ENCODE measurements around the gene NDUFA12.

NDUFA12 gene

DNA sequence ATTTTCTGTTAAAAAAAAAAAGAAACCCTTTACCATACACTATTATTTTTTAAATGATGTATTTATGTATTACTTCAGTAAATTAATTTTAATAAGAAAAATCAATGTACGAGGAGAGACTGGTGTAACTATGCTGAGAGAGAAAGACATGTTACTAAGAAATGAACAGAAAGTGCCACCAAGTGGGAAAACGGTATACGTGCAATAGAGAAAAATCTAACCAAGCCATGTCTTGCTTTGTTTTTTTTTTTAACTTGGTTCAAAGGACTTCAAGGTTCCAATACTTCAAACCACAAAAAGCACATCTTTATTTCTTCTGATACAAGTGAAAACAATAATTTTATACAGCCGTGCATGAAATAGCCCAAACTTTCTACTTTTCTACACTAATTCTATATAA lies 22.9 kb downstream of the NDUFA12 start:
- DNase-seq (no peak), ATAC-seq (no peak)

DNA sequence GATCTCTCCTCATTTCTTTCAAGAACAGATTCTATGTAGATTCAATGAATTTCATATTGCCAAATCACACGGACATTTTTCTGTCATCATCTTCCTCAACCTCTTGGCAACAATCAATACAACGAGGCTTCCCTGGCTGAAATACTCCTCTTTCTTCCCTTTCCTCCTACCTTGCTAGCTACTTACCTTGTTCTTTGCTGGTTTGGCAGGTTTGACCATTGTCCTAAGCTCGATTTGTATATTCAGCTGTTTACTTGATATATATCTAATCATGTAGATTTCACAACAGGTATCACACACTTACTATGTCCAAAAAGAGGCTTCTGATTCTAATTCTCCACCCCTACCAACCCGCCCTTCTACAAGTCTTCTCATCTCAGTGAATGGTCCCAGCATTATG lies 23.6 kb downstream of the NDUFA12 start:
- no peak for DNase-seq
- ATAC-seq: no peak

DNA sequence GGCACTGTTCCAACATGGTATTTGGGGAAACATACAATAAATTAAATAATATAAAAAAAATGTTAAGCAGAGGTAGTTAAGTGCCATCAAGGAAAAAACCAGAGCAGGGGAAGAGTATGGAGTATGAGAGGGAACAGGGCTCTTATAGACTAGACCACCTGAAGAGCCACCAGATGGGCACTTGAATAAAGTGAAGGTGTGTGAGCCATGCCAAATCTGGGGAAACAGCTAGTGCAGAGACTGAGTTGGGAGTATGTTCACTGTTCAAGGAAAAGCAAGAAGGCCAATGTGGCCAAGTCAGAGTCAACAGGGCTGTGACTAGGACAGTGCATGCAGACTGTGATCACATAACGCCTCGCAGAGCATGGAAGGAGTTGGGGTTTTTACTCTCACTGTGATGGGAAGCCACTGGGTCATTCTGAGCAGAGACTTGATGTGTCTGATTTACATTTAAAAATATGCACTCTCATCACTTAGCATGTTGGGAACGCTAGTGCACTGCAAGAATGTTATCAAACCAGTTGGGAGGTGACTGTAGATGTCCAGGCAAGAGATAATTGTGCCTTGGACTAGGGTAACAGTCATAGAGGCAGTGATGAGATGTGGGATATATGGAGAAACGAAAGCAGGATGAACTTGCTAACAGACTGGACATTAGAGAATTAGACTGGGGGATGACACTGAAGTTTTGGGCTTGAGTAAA lies 25.6 kb downstream of the NDUFA12 start:
- DNase-seq (no peak), ATAC-seq (no peak)

DNA sequence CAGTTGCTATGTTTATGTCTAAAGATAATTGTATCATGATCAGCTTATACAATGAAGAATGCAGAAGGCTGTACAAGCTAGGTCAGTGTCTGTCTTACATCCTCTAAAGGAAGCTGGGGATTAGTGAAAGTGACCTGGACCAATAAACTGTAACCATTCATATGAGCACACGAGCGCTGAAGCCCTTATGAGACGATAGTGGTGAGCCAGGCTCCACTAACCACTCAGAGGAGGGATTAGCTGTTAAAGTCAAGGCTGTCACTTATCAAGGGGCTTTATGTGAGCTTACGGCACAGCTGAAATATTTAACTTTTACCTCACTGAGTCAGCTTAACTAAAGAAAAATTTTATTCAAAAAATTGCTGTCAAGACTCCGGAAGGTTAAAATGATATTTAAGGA lies 30.3 kb downstream of the NDUFA12 start:
- DNase-seq: no peak

DNA sequence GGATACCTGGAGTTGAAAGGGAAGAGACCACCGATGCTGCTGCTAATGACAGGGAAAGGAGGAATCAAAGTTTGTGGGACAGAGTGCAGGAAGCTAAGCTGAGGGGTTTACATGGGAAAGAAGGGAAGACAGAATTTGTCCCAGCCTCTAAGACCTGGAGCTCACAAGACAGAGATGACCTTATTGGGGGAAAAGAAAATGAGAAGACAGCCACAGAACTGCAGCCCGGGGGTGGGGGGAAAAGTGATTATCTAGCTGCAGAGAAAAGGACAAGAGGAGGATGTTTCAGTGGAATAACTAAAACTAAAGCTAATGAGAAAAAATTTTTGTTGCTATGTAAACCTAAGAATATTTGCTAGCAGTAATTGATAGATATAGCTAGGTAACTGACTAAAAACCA lies 30.7 kb downstream of the NDUFA12 start:
- no peak for DNase-seq
- no peak for ATAC-seq

More for the DNA sequence above, 30.3 kb downstream of the NDUFA12 start:
- ATAC-seq: no peak

DNA sequence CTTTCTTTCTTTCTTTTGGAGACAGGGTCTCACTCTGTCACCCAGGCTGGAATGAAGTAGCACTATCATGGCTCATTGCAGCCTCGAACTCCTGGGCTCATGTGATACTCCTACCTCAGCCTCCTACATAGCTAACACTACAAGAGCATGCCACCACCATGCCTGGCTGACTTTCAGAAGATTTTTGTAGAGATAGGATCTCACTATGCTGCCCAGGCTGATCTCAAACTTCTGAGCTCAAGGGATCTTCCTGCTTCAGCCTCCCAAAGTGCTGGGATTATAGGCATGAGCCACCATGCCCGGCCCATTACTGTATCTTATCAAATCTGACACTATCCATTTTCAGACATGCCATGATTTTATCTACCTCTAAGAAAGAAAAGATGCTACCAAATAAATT lies 31.6 kb downstream of the NDUFA12 start:
- DNase-seq (no peak), ATAC-seq (no peak)

DNA sequence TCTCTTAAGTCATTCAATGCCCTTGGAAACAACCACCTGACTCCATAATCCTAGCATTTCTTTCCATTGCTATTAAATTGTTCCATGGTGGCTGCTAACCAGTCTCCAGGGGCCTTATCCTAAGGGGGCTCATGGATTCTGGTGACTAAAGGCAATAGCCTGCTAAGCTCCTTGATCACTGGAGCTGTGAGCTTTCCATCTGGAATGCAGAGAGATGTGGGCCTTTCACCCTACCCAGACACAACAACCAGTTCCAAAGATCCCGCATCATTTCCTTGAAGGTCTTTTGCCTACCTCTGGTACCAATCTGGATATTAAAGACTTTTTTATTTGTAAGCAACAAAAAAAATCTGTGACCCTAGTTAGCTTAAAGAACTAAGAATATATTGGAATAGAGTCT lies 32.9 kb downstream of the NDUFA12 start:
- DNase-seq (no peak), ATAC-seq (no peak)

DNA sequence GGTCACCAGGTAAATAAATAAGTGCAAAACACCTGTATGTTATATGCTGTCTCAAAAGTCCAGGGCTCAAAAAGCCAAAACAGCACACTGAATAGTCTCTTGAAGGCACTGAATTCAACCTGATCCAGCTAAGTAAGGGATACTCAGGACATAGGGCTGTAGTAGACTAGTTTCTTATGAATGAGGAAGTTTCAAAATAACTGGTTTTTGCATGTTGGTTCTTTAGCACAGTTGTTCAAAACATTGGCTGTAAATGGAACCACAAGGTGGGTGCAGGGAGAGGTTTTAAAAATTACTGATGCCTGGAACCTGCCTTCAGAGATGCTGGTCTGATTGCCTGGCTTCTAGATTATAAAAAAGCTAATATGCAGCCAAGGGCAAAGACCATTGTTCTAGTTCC lies 34.1 kb downstream of the NDUFA12 start:
- ATAC-seq: no peak
- DNase-seq: no peak

DNA sequence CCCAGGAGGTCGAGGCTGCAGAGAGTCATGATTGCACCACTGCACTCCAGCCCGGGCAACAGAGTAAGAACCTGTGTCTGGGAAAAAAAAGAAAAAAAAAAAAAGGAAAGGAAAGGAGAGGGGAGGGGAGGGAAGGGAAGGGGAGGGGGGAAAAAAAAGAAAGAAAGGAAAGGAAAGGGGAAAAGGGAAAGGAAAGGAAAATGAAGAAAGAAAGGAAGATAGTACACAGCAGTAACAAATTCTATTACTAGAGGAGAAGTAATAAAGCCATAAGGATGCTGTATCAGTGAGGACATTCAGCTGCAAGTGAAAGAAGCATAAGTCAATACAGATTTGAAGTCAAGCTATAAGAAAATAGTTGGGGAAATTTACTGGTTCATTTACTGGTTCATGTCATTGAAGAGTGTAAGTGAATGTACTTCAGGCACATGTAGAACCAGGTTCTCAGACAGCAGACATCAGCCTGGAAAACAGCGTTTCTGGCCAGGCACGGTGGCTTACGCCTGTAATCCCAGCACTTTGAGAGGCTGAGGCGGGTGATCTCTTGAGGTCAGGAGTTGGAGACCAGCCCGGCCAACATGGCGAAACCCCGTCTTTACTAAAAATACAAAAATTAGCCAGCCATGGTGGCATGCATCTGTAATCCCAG lies 37.4 kb downstream of the NDUFA12 start:
- ATAC-seq: no peak
- DNase-seq: no peak

DNA sequence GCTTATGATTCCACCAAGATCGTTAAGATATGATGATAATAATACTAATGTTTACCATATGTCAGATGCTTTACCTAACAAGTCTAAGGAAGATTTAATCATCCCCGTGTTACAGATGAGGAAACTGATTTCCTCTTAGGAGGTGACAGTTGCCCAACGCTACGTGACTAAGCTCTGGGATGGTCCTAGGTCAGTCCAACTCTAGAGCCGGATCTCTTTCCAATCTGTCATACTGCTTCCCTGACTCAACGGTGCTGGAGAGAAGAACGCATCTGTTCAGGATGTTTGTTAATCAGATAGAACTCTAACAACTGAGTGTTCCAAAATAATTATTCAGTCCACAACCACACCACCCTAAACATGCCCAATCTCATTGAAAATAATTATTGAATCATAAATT lies 39.8 kb downstream of the NDUFA12 start:
- DNase-seq (no peak), ATAC-seq (no peak)

DNA sequence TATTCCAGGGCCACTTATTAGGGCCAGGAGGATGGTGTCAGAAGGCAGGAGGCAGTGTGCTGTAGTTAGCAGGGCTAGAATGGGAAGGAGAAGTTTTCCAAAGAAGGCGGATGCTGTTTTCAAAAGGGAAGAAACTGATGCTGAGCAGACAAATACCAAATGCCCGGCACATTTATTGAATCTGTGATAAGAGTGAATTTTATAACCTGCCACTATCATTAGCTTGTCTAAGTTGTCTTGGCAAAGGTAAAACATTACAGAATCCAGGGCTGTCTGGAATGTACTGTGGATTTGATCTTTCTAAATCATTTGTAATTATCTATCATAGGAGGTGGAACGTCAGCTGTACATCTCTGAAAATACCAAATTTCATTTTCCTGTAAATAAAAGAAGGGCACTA lies 40.8 kb downstream of the NDUFA12 start:
- ATAC-seq (no peak), DNase-seq (no peak)

DNA sequence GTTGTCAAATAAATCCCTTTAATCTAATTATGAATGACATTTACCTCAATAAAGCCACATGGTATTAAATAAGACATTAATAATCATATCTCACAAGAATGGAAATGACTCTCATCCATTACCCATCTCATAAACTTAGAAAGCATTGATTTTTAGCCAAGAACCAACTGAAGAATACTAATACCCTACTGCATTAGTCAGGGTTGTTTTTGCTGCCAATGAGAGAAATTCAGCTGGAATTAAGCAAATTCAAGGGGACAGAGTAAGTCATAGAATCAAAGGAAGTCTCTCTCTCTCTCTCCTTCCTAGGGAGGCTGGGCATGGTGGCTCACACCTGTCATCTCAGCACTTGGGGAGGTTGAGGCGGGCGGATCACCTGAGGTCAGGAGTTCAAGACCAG lies 41.6 kb downstream of the NDUFA12 start:
- no peak for DNase-seq
- ATAC-seq: no peak

DNA sequence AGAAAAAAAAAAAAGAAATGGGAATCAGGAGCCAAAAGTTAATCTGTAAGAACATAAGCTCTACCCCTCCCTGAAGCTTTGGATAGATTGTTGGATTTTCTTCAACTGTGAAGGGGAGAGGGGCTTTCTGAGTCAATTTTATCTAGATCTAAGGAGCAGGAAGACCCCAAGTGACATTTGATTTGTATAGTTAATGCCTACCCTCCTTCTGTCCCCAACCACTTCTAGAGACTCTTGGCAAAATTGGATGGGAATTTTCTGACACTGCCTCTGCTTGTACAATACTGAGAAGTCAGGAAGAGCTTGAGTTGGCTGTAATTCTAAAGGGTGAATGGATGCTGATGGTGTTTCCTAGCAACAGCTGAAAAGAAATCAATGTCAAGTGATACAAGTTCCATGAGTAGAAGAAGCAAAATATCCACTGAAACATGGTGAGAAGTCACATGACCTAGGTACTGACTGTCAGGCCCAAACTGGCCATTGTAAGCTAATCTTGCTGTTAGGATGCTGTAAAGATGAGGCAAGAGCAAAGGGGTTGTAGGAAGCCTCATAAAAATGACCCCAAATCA lies 42.2 kb downstream of the NDUFA12 start:
- ATAC-seq (no peak), DNase-seq (no peak)

DNA sequence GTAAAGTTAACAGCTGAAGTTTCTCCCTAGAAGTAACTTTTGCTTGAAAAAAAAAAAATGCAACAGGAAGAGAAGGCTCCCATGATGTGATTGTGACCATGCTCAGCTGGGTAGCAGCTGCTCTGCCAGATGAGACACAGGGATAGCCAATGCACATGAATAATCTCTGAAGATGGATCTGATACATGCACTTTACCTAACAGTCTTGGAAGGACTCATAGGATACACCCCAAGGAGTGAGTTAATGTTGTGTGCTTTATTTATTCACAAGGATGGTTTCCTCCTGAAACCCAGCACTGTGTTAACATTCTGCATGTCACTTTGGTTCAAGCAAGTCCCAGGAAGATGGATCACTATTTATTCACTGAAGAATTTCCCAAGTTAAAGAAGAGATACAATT lies 46.5 kb downstream of the NDUFA12 start:
- no peak for ATAC-seq
- no peak for DNase-seq

DNA sequence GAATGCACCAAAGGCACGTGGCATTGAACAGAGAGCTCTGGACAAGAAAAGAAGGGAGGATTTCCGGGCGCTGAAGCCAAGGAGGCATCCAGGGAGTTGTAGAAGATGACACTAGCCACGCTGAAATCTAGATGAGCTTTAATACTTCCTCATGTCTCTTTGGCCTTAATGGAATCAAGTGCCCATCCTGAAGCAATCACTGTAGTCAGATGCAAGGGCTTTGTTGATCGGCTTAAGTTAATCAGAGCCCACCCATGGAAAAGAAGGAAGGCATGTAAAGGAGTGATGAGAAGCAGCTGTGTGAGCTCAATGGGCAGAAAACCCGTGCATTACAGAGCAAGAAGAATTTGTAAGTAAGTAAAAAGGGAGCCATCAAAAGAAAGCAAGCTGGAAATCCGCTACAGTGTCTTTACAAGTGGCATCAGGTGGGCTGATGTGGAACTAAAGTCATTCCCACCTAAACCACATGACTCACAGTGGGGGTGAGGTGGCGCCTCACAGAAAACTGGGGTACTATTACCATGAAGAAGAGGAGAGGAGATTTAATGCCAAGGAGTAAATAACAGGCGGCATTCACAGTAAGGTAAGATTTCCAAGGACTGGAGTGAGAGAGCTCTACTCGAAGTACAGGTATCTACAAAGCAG lies 48.4 kb downstream of the NDUFA12 start:
- DNase-seq (no peak), ATAC-seq (peak; percentile 49)

DNA sequence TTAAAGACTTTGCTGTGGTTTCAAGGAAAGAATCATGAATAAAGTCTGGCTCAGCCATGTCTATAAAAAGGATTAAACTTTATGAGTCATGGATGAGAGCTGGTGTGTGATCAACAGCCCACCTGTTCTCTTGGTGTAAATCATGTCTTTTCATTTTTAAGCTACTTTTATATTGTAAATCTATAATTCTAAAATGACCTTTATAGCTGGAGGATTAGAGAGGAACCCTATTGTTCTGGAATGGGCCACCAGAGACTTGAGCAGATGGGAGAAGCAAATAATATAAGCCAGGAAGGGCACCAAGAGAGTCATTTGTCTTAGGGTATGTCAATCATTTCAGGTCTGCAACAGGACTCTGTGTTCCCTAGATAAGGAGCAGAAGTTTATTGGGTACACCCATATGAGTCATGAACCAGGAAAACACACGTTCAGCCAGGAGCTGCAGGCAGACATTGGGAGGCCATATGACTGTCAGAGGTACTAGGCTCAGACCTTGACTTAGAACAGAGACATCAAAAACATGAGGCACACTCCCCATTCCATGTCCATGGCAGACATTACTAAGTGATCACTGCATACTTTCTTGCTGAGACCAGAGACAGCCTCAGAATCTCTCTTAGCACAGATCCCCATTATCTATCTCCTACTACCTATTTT lies 49.3 kb downstream of the NDUFA12 start:
- ATAC-seq: no peak

DNA sequence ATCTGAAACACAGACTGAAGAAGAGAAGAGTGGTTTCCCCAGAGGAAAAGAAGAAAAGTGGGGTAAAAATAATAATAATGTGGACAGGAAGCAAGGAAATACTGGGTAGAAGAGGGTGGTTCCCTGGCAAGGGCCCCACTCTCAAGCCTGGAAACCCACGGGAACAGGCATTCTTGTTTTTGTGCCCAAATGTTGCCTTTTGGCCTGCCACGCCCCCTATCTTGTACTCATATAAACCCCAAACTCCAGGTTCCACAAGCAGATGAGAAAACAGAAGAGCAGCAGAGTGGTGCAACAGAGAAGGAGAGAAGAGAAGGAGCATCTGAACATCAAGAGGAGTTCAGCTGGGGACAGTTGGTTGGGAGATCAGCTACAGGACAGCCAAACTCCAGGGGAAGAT lies 51.2 kb downstream of the NDUFA12 start:
- ATAC-seq (no peak), DNase-seq (no peak)

More for the DNA sequence above, 49.3 kb downstream of the NDUFA12 start:
- DNase-seq: no peak

DNA sequence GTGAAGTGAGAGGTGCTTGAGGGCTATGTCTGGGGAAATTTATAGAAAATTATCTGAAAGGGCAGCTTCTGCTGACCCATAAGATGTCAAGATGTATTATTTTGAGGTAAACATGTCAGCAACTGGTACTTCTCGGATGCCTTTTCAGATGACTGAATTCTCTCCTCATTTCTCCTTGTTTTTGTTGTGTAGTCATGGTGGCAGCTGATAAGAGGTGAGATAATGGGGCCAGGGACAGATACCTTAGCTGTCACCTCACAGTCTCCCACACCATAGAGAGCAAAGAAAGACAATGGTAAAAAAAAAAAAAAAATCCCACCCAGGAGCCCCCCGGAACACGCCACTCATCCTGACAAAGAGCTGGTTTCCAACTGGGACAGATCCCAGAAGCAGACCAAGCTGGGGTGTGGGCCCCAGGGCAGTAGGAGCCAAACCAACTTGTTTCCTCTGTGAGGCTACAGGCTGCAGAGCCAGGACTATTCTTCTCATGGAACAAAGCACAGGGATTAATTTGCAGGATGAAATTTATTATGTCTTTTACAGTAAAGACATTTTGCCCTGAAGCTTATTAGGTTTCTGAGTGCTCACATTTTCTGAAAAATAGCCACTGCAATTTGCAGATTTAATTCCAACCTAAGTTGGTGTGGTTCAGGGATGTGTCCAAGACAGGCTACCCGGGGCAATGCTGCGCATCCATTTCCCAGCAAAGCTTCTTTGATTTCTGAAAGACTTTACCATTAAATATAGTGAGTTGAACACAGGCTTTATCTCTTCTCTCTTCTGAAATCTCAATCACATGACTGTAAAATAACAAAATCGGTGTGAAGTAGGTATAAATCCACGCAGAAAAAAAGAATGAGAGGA lies 52.2 kb downstream of the NDUFA12 start:
- ATAC-seq (no peak), DNase-seq (no peak)

DNA sequence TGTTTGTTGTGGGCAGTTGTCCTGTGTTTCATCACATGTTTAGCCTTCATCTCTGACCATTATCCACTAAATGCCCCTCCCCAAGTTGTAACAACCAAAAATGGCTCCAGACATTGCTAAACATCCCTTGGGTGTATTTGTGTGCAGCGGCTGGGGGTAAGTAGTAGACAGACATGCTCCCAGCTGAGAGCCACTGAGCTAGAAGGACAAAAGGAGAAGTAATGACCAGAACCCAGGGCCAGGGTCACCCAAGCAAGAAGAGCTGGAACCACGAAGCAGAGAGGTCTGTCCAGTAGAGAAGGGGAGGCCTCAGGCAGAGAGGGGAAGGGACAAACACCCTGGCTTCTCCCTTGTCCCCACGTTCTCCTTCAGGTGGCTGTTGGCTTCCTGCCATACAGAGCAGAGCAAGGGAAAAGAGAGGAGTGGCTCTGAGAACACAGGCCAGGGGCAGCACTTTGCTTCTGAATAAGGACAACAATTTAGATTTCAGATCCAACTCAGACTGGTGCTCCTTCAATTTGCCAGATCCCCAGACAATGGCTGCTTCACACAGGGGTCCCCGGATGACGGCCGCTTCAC lies 55.2 kb downstream of the NDUFA12 start:
- DNase-seq (no peak), ATAC-seq (no peak)

DNA sequence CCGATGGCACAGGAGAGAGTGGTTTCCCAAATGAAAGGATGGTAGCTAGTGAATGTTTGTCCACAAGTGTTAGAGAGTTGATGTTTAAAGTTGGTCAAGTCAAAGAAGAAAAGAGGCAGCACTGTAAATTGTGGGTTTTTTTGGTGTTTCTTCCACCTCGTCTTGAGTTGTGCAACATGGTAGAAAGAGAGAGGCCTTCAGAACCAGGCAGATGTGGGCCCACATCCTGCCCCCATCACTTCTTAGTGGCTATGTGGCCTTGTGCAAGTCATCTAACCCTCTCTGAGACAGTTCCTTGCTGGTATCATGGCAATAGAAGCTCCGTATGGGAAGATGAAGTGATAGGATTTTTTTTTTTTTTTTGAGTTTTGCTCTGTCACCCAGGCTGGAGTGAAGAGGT lies 60.8 kb downstream of the NDUFA12 start:
- DNase-seq (no peak), ATAC-seq (no peak)

DNA sequence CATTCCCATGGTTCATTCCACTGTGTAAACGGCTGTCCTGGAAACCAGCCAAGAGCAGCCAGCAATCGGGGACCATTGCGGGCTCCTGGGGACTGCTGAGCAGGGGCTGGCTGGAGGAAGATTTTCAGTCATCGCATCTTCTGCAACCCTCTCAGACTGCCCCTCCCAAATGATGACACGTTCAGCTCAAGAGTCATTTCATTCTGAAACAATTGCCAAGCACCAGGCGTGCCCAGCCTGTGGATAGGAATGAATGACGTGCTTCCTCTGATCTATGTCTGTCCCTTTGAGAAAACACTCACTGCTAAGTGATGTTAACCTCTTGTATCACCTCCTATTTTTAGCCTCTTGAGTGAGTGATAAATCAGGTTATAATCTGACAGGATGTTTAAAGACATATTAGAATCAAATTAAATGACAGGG lies 62.0 kb downstream of the NDUFA12 start:
- peak; percentile 51 for DNase-seq
- ATAC-seq: peak; percentile 92
